Measurements from ENCODE around the gene DCN.
"Not testable (repeated sequence)": the region's sequence is repeated elsewhere in the genome, so short reads cannot be mapped to it uniquely, and the experiment has no call there.

Gene DCN

GRCh38 chr12:91182636-91183455 lies at the start of gene DCN:
TSS of gene DCN (minus strand) at chr12:91182817. CDS start at chr12:91178552, 4,265 bp downstream.
- no peak for DNase-seq

DNA sequence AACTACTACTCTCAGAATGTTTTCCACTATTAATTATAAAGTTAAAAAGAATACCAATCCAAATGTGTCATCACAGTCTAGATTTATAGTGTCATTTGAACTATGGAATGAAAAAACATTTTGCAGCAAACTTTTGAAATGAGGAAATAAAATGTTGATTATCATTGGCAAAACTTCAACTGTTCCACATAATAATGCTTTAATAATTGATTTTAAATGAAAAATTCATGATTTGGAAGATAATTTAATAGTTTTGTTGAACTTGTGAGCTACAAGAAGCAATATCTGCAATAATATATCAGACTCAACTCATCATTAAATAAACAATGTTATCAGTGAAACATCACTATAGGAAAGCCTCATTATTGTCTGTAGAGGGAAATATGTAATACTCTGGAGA lies 48.2 kb upstream of the DCN start:
- DNase-seq = no peak

GRCh38 chr12:91226951-91227350 lies 44.3 kb upstream of the DCN start:
- DNase-seq = no peak

DNA sequence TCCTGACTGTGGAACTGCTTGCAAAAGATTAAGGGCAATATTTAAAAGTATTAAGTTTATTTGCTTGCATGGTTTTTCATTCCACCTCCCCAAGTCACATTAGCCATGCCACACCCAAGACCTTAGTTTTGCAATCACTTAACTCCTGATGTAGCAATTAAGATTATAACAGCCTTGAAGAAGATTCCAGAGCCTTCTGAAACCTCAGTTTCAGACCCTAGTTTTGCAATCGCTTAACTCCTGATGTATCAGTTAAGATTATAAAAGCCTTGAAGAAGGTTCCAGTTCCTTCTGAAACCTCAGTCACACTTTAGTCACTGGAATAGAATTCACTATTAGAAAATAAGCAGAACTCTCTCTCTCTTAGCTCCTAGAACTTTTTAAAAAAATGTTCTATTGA lies 42.7 kb upstream of the DCN start:
- no peak for DNase-seq

- DNase-seq = no peak
Observed at GRCh38 chr12:91224401-91224800, 41.8 kb upstream of the DCN start.

GRCh38 chr12:91222746-91223145 lies 40.1 kb upstream of the DCN start:
- no peak for DNase-seq

GRCh38 chr12:91219919-91220318 lies 37.3 kb upstream of the DCN start:
- DNase-seq = no peak

DNA sequence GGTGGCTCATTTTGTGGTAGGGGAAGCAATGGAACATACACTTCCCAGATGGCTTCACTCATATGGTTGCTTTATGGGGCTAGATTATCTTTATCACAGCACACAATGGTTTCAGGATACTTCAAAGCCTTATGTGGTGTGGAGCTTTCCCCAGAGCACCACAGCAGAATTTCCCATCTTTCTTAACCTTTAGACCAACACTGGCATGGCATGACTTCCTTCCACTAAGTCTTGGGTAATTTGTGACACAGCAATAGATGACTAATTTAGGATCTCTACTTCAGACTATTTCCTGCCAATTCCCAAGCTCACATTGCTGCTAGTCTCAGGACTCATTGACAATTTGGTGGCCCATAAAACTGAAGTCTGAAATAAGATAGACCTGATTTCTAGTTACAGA lies 36.9 kb upstream of the DCN start:
- DNase-seq = no peak

GRCh38 chr12:91216871-91217270 lies 34.3 kb upstream of the DCN start:
- no peak for DNase-seq

- DNase-seq = no peak
Observed at GRCh38 chr12:91215940-91216454, 33.4 kb upstream of the DCN start.

DNA sequence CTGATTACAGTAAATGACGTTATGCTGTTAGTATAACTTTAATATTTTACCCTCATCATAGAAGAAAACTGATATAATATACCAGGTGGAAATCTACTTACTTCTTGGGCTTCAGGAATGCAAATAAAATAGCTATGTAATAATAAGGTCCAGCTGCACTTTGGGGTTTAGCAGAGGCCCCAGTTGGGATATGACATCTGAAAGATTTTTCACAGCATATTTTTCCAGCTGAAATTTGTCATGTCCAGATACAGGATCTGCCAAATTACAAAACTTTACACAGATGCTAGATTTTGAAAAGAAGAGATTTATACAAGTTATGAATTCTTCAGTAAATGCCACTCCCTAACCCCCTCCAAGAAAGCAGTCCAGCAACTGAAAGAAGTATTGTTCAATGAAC lies 29.2 kb upstream of the DCN start:
- no peak for DNase-seq

GRCh38 chr12:91210618-91211017 lies 28.0 kb upstream of the DCN start:
- no peak for DNase-seq

GRCh38 chr12:91210144-91210543 lies 27.5 kb upstream of the DCN start:
- DNase-seq = no peak

GRCh38 chr12:91207301-91207700 lies 24.7 kb upstream of the DCN start:
- DNase-seq = not testable (repeated sequence)

DNA sequence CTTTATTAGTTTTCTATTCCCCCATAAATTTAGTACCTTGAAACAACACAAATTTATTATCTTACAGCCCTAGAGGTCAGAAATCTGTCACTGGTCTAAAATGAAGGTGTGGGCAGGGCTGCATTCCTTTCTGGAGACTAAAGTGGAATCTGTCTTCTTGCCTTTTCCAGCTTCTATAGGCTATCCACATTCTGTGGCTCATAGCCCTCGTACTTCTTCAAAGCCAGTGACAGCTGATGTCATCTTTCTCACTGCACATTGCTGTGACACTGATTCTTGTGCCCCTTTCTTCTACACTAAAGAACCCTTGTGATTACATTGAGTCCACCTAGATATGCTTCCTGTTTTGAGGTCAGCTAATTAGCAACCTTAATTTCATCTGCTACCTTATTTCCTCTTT lies 23.2 kb upstream of the DCN start:
- no peak for DNase-seq

DNA sequence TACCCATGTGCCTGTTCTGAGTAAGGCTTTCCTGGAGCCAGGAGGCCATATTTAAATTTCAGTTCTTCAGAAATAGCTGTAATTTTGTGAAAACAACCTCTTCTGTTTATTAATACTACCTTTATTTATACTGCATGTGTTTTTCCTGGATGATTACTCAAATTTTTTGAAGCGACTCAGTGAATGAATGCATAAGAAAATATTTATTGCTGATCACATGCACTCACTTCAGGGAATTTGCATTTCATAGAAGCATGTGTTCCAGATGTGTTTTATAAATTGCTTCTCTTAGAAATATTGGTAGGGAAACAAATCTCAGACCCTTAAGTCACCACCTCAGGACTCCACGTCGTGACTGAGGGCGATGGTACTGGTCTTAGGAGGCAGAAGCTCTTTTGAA lies 21.8 kb upstream of the DCN start:
- DNase-seq = no peak

DNA sequence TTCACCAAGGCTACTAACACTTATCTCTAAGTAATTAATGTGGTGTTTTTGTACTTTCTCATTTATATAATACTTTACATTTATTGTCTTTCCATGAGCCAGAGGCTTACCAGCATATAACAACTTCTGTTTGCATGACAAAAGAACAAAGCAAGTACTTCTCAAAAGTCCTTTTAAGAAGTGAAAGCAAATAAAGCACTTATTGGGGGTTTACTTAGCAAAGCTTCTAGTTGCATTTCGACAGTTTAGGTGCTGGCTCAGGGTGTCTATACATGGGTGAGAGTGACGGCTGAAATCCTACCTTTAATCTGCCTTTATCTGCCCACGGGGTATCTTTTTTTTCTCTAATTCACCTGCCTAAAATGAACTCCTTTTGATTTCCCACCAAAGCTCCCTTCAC lies 21.0 kb upstream of the DCN start:
- no peak for DNase-seq

GRCh38 chr12:91202390-91202789 lies 19.8 kb upstream of the DCN start:
- DNase-seq = no peak

- DNase-seq = no peak
Observed at GRCh38 chr12:91196436-91196835, 13.8 kb upstream of the DCN start.

- DNase-seq = no peak
Observed at GRCh38 chr12:91194500-91194899, 11.9 kb upstream of the DCN start.

DNA sequence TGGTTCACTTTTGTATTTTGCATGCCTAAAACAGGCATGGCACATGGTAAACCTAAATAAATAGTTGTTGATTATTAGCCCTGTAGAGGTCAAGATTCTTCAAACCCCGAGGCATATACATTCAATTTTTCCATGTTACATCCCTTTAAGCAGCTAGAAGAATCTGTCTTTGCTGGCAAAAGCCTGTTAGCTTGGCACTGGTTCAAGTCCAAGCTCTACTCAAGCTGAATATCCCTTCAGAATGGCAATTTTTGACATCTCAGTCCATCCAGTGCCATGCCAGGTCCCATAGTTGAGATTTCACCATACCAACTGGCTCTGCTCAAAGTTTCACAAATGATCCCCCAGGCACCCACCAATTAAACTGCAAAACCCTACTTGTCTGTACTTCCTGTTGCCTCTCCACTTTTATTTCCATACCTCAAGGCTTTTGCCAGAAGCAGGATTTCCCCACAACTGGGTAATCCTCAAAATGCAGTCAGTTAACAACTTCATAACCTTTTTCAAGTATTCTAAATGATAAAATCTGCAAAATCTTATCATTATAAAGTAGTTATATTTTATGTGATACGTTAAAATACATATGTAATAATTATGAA lies 9.0 kb upstream of the DCN start:
- DNase-seq = no peak

GRCh38 chr12:91189516-91189915 lies 6.9 kb upstream of the DCN start:
- DNase-seq = no peak

- no peak for DNase-seq
Observed at GRCh38 chr12:91188778-91189177, 6.2 kb upstream of the DCN start.

- DNase-seq = no peak
Observed at GRCh38 chr12:91186156-91186555, 3.5 kb upstream of the DCN start.

DNA sequence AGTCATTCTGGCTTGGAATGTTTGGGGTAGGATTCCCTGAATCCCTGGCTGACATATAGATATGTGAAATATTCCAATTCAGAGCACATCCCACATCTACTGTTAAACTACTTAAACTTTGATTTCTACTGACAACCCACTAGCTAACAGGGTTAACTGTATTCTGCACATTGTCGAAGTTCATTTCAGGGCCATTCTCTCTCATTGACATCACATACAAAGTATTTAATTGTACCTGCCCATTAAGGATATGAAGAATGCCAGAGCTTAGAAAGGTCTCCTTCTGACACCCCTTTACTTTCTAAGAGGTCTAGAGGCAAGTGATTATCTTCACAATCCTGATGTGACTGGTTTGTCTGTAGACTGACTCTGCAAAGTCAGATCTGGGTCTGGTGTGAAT lies 2.8 kb upstream of the DCN start:
- no peak for DNase-seq
